Smooth muscle cell (in vitro differentiated cells): ENCODE results near the gene PYGB. TPM values are rescaled to one million over a fixed set of nuclear protein-coding genes. Genes with fewer than 3 reads are reported as not detected.
A peak's percentile ranks its signal among the peaks of the same experiment; 100 is the strongest.

Source experiments
- DNase-seq: peaks from one replicate; lab custom pipeline; 2025; ENCODE audit not compliant: unreplicated experiment; lab: John Stamatoyannopoulos, UW
- H2AFZ ChIP-seq: fragments of 200-600 bp; sonication (generic); 2 replicates; pipeline ENCODE4 v1.6.0; 2016; ENCODE audit warnings: antibody characterized with exemption, low read depth, mild to moderate bottlenecking
- H3F3A ChIP-seq: fragments of 200-600 bp; sonication (generic); 2 replicates; pipeline ENCODE4 v1.6.0; 2017; ENCODE audit warnings: antibody characterized with exemption, low read depth
- H3K27ac ChIP-seq: fragments of 200-600 bp; sonication (generic); 2 replicates; pipeline ENCODE4 v1.5.1; 2016; ENCODE audit warnings: low read depth, mild to moderate bottlenecking
- H3K27me3 ChIP-seq: fragments of 200-600 bp; sonication (generic); 2 replicates; pipeline ENCODE4 v1.6.1; 2016; ENCODE audit warnings: low read depth, mild to moderate bottlenecking
- H3K36me3 ChIP-seq: fragments of 200-600 bp; sonication (generic); 2 replicates; pipeline ENCODE4 v1.5.1; 2016; ENCODE audit warnings: low read depth
- H3K4me1 ChIP-seq: fragments of 200-600 bp; sonication (generic); 2 replicates; pipeline ENCODE4 v1.5.1; 2016; ENCODE audit warnings: low read depth
- H3K4me2 ChIP-seq: fragments of 200-600 bp; sonication (generic); 2 replicates; pipeline ENCODE4 v1.6.0; 2016; ENCODE audit warnings: mild to moderate bottlenecking
- H3K4me3 ChIP-seq: fragments of 200-600 bp; sonication (generic); 2 replicates; pipeline ENCODE4 v1.5.1; 2016; ENCODE audit warnings: mild to moderate bottlenecking
- H3K79me2 ChIP-seq: fragments of 200-600 bp; sonication (generic); 2 replicates; pipeline ENCODE4 v1.6.0; 2016; ENCODE audit warnings: low read depth, mild to moderate bottlenecking
- H3K9ac ChIP-seq: fragments of 200-600 bp; sonication (generic); 2 replicates; pipeline ENCODE4 v1.6.0; 2016; ENCODE audit warnings: low read depth
- H3K9me3 ChIP-seq: fragments of 200-600 bp; sonication (generic); replicated peaks from 2 replicates; pipeline ENCODE4 v1.5.1; 2016; ENCODE audit warnings: low read depth
- H4K20me1 ChIP-seq: fragments of 200-600 bp; sonication (generic); 2 replicates; pipeline ENCODE4 v1.6.0; 2016; ENCODE audit warnings: low read depth
- CTCF ChIP-seq: fragments of 200-600 bp; sonication (generic); IDR thresholded peaks from 2 replicates; pipeline ENCODE4 v1.5.1; 2017; ENCODE audit warnings: borderline replicate concordance, mild to moderate bottlenecking, antibody characterized with exemption; ENCODE audit not compliant: insufficient read depth, poor library complexity, severe bottlenecking
- whole genome bisulfite sequencing: methylation state at CpG from one replicate; pipeline ENCODE4 v1.1.7; 2016; ENCODE audit warnings: low lambda C conversion rate; 5-methylcytosine and 5-hydroxymethylcytosine counted together
- polyA plus RNA-seq: library from polyadenylated mRNA; unstranded; fragments of >200 nt; fragmentation: Nextera tagmentation; extraction: Ambion mirVana; gene quantifications from 2 replicates; pipeline ENCODE4 v1.2.1, GENCODE V29; 2016
- total RNA-seq: library from RNA; depleted of rRNA; stranded (reverse); fragments of >200 nt; gene quantifications from 2 replicates; pipeline ENCODE4 v1.2.3, GENCODE V29; 2014

Gene PYGB
- total and polyA plus RNA-seq, 2 experiments from 2014 or later: 31.8 to 39.4 TPM

DNA sequence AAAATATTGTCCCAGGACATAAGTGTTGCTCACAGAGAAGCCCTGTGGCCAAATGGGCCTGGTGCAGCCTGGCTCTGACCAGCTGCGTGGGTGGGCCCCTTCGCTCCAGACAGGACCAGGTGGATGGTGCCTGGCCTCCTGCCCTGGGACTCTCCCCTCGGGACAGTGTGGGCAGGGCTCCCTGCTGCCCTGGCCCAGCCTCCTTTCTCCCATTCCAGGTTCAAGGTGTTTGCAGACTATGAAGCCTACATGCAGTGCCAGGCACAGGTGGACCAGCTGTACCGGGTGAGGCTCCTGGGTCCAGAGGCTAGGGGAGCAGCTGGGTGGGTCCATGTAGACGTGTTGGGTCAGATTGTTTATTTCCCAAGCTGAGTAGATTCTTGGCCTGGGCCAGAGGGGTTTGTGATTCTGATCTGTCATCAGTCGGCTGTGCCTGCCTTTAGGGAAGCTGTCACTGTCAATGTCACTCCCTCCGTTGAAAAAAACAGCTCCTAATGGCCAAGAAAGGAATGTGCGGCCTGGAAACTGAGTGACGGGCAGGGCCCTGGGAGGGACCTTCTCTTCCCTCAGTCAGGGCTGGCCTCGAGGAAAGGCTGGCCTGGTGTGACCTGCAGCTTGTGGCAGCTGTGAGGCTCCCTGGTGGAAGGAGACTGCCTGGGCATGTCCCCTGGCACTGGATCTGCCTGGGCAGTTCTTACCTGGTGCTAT lies 47.7 kb downstream of the PYGB start:
- Histone ChIP-seq H3K36me3 (no peaks in the 10 kb centered on the region), H3K9ac (no peak overlapping the region), H3K79me2 (no peaks in the 10 kb centered on the region), H3F3A (no peaks in the 10 kb centered on the region), H3K27me3 (no peaks in the 10 kb centered on the region), H2AFZ (no peak overlapping the region), H3K4me1 (no peaks in the 10 kb centered on the region), H3K4me3 (no peak overlapping the region), H3K9me3 (no peaks in the 10 kb centered on the region), H3K4me2 (no peak overlapping the region), H3K27ac (no peak overlapping the region), H4K20me1 (no peaks in the 10 kb centered on the region)
- 64% methylated on average over 10 of the region's 10 CpGs for WGBS
- DNase-seq: no peak
- TF ChIP-seq CTCF: no peak

DNA sequence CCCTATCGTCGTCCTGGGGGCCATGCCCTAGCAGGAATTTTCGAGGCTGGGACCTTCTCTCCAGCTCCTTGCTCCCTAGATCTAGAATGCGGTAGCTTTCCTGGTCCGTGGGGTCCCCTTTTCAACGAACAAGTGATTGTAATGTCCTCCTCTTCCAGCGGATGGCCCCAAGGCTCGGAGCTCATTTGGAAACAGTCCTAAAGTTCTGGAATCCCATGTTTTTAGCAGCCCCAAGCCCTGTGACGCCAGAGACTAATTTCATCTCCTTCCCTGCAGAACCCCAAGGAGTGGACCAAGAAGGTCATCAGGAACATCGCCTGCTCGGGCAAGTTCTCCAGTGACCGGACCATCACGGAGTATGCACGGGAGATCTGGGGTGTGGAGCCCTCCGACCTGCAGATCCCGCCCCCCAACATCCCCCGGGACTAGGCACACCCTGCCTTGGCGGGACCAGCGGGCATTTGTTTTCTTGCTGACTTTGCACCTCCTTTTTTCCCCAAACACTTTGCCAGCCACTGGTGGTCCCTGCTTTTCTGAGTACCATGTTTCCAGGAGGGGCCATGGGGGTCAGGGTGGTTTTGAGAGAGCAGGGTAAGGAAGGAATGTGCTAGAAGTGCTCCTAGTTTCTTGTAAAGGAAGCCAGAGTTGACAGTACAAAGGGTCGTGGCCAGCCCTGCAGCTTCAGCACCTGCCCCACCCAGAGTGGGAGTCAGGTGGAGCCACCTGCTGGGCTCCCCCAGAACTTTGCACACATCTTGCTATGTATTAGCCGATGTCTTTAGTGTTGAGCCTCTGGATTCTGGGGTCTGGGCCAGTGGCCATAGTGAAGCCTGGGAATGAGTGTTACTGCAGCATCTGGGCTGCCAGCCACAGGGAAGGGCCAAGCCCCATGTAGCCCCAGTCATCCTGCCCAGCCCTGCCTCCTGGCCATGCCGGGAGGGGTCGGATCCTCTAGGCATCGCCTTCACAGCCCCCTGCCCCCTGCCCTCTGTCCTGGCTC lies 48.5 kb downstream of the PYGB start:
- no peak overlapping the region for H3K9ac ChIP-seq
- 93% methylated on average over 24 of the region's 24 CpGs for WGBS
- H3F3A ChIP-seq: no peaks in the 10 kb centered on the region
- H3K9me3 ChIP-seq: no peaks in the 10 kb centered on the region
- no peaks in the 10 kb centered on the region for H4K20me1 ChIP-seq
- no peak for DNase-seq
- no peaks in the 10 kb centered on the region for H3K79me2 ChIP-seq
- H3K27me3 ChIP-seq: no peaks in the 10 kb centered on the region
- H3K4me1 ChIP-seq: no peaks in the 10 kb centered on the region
- H3K4me3 ChIP-seq: no peak overlapping the region
- peak; percentile 16 for TF ChIP-seq CTCF
- no peaks in the 10 kb centered on the region for H3K36me3 ChIP-seq
- no peak overlapping the region for H3K4me2 ChIP-seq
- no peak overlapping the region for H2AFZ ChIP-seq
- no peak overlapping the region for H3K27ac ChIP-seq

DNA sequence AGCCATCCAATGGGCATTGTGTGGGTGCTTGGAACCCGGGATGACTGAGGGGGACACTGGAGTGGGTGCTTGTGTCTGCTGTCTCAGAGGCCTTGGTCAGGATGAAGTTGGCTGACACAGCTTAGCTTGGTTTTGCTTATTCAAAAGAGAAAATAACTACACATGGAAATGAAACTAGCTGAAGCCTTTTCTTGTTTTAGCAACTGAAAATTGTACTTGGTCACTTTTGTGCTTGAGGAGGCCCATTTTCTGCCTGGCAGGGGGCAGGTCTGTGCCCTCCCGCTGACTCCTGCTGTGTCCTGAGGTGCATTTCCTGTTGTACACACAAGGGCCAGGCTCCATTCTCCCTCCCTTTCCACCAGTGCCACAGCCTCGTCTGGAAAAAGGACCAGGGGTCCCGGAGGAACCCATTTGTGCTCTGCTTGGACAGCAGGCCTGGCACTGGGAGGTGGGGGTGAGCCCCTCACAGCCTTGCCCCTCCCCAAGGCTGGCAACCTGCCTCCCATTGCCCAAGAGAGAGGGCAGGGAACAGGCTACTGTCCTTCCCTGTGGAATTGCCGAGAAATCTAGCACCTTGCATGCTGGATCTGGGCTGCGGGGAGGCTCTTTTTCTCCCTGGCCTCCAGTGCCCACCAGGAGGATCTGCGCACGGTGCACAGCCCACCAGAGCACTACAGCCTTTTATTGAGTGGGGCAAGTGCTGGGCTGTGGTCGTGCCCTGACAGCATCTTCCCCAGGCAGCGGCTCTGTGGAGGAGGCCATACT lies 49.4 kb downstream of the PYGB start:
- TF ChIP-seq CTCF: no peak
- H2AFZ ChIP-seq: no peak overlapping the region
- H3K4me1 ChIP-seq: no peaks in the 10 kb centered on the region
- H3K4me3 ChIP-seq: no peak overlapping the region
- no peaks in the 10 kb centered on the region for H3K27me3 ChIP-seq
- no peak overlapping the region for H3K9ac ChIP-seq
- H3K36me3 ChIP-seq: no peaks in the 10 kb centered on the region
- no peak overlapping the region for H3K4me2 ChIP-seq
- no peaks in the 10 kb centered on the region for H3K9me3 ChIP-seq
- no peak overlapping the region for H3K27ac ChIP-seq
- WGBS: 95% methylated on average over 10 of the region's 10 CpGs
- H4K20me1 ChIP-seq: no peaks in the 10 kb centered on the region
- H3F3A ChIP-seq: no peaks in the 10 kb centered on the region
- H3K79me2 ChIP-seq: no peaks in the 10 kb centered on the region
- DNase-seq: no peak
